NCI-H2196 treated with DMSO at 0.1 percent for 48 hours (cell line): ENCODE measurements around the gene TRIP13.
A peak's percentile ranks its signal among the peaks of the same experiment; 100 is the strongest.

Experiments used
- DNase-seq: peaks from one replicate; lab custom pipeline; 2025; ENCODE audit not compliant: unreplicated experiment; lab: John Stamatoyannopoulos, UW

Gene TRIP13

DNA sequence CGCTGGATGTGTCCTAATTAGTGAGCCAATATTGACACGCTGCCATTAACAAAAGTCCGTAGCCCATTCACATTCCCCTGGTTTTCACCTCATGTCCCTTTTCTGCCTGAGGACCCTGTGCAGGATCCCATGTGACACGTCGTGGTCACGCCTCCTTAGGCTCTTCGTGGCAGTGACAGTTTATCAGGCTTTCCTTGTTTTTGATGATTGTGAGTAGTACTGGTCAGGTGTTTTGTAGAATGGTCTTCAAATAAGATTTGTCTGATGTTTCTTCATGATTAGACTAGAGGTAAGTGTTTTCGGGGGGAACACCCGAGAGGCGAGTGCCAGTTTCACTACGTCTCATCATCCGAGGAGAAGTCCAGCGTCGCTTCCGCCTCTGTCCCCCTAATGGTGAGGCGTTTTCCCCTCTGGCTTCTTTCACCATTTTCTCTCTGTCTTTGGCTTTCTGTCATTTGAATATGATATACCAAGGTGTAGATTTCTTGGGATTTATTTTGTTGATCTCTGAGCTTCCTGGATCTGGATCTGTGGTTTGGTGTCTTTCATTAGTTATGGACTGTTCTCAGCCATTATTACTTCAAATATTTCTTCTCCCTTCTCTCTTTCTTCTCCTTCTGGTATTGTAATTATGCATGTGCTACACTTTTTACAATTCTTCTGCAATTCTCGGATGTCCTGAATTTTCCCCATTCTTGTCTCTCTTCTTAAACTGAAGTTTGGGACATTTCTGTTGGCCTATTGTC lies 57.3 kb downstream of the TRIP13 start:
- no peak for DNase-seq

DNA sequence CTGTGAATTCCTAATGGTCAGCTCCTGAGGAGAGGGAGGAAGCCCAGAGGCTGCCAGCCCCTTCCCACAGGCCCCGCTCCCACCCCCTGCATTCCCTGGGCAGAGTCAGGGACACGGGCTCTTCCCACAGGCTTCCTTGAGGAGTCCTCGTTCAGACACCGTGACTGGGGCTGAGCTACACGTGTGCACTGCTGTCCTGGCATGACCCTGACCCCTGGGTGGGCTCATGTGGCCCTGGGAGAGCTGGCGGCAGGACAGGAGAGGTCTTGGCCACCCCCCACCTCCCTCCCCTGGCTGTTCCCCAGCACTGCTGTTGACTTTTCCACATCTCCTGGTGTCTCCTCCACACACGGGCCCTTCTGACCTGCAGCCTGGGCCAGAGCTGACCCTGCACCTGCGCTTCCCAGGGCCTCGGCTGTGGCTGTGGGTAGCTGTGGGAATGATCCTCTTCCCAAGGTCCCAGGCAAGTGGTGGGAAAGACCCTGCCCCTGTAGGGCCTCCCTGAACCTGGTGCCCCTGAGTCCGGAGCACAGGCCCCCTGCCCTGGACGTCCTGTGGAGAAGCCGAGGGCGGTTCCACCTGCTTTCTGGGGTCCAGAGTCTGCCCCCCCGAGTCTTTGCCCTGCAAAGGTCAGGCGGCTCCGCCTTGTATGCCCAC lies 59.4 kb downstream of the TRIP13 start:
- DNase-seq = no peak

DNA sequence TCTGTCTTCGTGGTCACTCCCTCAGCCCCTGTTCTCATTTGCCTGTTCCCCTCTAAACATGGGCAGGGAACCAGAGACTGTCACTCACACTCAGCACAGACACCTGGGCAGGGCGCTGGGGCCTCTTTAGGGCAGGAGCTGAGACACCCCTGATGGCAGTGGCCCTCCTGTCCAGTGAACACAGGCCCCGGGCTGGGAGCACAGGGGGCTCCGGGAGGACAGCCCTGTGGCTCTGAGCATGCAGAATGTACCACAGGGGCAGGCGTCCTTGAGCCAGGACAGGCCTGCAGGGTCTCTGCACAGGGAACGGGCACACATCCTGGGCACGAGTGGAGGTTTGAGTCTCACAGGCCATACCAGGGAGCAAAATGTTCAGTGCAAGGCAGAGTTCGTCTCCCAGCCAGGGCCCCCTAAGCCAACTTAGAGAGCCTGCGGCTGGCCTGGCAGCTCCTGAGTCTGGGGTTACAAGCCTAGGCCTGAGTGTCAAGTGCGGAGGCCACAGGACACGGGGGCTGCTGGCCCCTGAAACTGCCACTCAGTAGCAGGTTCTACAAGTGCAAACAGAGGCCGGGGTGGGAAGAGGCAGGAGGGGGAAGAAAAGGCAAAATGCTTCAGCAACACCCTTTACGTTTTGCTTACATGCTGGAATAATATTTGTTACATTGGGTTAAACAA lies 60.0 kb downstream of the TRIP13 start:
- DNase-seq = no peak

DNA sequence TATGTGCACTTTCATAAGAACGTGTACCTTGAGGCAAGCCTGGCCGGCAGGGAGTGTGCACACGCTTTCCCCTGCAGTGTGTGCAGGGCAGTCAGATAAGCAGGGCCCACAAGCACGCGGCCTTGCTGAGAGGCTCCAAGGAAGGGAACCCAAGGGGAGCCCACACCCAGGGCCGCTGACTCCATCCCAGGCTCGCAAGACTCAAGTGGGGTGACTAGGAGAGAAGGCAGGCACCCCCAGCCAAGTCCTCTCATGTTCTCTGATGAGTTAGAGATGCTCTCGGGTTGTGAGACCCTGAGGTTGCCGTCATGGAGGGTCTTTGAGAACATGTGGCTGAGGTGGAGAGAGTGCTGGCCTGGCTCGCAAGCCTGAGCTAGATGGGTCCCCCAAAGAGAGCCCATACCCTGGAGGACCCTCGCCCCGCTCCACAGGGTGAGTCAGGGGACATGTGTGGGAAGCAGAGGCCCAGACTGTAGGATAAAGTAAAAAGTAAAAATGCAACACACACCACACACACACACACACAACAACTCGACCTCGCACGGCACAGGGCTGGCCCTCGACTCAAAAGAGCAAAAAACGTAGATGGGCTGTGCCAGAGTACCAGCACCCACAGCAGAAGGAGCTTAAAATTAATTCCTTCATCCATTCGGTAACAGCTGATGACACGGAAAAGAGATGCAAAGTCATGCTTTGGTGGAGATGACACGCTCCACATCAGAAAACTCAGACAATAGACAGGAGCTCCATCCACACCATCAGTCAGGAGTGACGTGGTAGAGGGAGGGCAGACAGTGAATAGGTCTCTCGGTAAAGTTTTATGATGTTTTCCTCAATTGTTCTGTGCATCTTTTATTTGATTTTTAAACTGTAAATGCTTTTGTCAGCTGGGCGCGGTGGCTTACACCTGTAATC lies 61.1 kb downstream of the TRIP13 start:
- no peak for DNase-seq

DNA sequence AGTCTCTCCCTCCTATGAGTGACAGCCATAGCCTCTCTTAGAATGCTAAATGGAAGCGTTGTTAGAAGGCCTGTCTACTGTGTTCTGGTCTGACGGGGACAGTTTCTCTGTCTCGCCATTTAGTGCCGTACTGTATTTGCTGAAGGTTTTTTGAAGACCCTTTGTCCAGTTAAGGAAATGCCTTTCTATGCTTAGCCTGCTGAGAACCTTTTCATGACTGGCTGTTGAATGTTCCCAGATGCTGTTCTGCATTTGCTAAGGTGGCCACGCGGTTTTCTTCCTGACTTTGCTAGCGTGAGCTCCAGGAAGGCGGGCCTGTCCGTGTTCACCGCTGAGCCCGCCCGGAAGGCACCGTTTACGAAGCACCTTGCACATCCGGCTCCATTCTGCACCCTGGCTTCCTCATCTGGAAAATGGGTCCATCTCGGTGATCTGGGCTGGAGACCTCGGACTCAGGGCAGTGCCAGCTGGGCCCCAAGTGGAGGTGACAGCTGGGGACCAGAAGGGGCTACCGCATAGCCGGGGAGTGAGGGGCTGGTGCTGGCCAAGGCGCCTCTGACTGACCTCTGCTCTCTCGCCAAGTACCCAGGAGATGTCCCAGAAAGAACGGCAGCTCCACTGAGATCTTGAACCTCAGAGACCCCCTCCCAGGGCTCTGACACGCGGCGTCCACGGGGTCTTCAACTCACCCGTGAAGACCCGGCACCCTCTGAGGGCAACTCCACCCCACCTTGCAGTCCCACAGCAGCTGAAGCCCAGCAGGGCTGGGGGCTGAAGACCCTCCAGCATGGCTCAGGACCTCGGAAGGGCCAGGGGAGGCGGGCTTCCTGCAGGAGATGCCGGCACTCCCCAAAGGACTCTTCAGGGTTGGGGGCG lies 63.4 kb downstream of the TRIP13 start:
- no peak for DNase-seq

DNA sequence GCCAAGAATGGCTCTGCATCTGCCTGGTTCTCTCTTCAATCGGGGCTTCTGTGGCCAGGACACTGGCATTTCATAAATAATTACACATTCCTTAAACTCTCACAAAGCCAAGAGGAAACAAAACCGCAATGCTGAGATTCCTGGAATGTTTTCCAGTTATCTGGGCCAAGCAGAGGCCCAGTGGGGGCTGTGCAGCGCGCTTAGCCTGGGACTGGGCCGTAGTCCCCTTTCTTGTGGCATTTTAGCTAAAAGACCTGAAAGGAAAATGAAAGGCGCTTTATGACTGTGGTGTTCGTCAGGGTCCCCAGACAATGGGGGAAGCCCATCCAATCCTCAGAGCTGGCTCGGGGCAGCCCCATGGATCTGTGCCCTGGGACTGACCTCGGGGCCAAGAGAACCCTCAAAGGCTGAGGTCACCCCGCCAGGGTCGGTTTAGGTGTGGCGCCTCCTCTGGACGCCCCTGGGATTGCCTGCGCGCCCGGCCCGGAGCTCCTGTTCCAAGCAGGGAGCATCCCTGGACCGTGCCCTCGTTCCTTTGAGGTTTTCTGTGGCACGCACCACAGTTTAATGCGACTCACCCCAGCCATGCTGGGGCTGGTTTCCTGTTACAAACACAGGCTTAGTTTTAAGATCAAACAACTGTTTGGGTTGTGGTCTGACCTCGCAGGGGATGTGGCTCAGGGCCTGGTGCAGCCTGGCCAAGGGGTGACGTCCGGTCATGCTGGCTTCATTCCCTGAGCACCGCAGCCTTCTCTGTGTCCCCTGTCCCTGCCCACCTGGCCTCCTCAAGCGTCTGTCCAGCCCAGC lies 64.5 kb downstream of the TRIP13 start:
- DNase-seq = no peak

DNA sequence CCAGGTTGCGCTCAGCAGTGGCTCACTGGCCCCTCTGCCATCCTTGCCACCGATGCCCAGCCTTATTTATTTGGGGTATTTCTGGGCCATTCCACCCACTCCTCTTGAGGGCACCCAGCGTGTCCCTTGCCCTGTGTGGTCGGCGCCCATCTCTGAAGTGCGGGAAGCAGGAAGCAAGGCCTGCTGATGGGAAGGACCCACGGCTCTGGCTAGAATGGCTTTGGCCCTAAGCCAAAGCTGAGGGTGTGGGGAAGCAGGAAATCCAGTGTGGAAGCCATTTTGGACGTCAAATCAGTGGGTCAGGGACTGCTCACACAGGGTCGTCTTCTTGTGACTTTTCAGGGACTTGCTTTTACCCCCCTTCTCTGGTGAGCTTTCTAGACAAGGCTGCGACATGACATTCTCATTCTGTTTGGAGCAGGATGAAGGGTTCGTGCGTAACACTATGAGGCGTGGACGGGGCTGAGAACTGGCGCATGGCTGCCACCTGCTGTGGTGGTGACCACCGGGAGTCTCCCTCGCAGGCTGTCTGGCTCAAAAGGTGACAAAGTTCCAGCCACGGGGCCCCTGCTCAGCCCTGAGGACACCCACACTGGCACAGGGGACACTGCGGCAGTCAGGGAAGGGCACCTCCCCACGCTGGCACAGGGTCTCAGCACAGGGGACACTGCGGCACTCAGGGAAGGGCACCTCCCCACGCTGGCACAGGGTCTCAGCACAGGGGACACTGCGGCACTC lies 65.2 kb downstream of the TRIP13 start:
- DNase-seq = no peak

DNA sequence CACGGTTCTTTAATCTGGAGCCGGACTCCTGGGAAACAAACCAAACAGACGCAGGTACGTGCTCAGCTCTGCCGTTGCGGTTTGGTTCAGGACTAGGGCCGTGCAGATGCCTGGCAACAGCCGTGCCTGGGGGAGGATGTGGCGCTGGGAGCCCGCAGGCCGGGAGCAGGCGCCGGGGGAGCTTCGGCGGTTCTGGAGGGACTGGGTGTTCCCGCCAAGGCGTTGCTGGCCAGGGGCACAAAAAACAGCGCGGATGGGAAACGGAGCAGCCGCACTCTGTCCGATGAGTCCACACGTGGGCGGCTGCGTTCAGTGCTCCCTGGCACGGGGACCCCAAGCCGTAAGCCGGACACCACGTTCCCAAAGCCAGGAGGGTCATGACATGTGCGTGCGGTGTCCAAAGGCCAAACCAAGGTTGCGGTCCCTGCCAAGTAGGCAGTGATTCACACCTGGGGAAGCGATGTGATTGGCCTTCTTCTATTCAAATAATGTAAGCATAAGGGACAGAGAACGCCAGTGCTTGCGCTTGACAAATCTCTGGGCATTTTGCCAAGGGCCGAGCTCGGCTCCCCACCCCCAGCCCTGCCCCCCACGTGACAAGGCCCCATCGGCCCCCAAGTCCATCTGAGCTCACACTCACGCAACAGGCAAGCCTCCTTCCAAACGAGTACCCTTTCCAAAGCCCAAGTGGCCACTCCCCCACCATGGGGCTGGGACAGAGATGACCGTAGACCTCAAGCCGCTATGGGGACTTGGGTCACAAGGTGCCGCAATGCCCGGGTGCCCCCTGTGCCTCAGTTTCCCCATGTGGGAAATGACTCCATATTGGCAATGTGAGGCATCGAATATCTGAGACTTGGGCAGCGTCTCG lies 66.3 kb downstream of the TRIP13 start:
- DNase-seq = peak; percentile 38

DNA sequence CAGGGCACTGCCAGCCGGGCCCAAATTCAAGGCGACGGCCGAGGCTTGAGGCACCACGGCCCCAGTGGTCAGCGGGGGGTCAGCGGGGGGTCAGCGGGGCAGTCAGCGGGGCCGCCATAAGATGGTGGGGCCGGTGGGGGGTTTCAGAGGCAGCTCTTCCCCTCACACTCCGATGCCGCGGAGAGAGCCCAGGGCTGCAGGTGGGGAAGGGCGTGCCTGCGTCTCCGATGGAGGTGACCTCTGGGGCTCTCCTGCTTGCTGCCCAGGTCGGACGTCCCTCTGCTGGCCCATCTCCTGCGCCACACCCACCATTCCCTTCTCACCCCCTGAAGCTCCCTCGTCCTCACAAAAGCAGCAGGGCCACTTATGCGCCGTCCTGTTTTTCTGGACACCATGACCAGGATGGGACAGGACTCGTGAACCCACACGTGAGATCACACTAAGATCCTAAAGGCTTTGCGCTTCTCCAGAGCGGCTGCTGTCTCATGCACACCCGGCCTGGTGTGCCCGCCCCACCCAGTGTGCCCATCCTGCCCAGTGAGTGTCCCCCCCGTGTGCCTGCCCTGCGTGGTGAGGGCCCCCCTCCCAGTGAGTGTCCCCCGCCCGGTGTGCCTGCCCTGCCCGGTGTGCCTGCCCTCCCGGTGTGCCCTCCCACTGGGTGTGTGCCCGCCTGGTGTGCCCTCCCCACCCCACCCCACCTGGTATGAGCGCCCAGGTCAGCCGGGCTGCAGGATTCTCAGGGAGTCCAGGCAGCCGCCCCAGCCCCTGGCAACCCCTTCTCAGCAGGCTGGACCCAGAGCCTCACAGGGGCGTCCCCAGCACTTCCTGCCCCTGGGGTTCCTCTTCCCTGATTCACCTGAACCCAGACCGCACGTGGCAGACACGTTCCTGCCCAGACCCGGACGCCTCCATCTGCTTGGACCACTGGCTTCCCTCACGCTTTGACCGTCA lies 67.2 kb downstream of the TRIP13 start:
- no peak for DNase-seq

DNA sequence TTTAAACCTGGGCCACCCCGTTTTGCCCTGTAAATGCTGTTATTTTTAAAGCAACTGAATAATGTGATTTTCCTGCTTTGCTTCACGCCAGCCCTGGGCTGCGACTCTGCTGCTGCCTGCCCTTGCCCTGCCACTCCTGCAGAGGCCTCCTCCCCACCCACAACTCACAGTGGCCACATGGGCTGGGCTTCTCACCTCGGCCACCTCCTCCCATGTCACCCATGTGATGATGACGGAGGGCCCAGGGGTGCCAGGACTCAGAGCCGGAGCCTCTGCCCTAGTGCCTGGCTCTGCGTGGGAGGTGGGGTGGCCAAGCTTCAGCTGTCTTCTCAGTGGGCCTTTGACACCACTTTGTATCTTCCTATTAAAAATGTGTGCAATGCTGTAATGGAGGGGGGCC lies 67.9 kb downstream of the TRIP13 start:
- no peak for DNase-seq

DNA sequence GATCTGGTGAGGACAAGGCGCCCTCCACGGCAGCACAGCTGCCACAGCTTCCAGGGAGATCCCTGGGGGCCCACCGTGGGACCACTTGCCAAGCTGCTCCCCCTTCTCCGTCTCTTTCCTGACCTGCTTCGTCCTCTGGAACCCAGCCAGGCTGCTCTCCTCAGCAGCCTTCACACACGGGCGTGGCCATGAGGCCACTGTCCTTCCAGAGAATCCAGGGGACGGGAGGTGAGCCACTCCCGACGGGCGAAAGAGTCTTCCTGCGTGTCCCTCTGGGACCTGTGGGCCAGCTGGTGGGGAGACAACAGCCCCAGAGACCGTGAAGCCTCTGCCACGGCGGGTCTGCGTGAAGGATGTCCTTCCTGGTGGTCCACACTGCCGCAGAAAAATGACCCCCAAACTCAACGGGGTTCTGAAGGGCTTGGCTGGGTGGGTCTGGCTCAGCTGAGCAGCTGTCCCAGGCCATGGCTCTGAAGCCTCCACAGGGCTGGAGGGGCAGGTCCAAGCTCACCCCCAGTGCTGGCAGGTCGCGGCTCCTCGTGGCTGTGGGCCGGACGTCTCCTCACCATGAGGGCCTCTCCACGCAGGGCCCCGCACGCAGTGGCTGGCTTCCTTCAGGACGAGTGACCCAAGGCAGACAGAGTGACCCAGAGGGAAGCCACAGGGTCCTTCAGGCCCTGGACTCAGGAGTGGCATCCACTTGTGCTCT lies 68.5 kb downstream of the TRIP13 start:
- DNase-seq = no peak

DNA sequence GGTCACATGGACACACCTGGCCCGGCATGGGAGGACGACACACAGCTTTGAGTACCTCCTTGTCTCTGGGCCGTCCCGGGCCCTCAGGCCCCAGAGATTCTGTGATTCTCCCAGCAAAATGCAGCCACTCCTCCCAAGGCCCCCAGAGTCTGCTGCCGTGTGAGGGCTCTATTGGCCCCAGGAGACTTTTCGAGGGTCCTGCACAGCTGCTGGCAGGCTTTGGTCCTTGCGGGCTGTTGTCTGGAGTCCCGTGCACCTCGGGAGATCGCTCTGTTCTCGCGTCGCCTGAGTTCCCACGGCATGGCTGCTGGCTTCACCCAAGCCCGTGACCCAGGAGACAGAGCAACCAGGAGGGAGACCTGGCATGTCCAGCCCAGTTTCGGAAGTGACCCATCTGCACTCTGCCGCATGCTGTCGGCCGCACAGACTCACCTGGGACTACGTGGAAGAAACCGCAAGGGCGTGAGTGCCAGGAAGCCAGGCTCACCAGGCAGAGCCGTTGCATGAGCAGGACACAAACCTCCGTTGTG lies 69.1 kb downstream of the TRIP13 start:
- no peak for DNase-seq

DNA sequence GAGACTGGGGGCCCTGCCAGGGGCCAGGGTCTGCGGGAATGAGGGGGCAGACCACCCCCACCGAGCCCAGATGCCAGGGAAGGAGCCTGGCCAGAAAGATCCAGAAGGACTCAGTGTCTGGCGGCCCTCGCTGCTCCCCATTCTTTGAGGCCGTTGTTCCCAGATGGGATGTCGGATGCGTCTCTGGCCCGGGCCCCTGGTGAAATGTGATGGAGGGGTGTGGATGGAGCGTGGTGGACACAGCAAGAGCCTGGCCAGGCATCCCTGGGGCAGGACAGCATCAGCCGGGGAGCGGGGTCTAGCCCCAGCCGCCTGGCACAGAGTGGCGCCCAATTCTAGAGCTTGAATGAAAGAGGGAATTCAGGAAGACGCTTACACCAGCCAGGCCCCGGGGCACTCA lies 69.7 kb downstream of the TRIP13 start:
- no peak for DNase-seq

DNA sequence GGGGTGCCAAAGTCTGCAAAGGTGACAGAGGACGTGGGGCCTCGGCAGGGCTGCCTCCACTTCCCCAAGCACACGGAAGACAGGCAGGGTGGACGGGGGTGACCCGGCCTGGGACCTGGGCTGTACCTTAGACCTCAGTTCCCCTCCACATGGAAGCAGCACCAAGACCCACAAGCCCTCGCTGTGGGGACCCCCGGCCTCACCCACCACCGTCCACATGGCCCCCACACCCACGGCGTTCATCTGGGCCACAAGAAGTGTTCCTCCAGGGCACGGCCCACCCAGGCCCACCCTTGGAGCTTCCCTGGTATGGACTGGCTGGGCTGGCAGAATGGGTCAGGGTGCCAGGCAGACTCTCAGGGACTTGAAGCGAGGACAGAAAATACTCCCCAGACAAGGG lies 70.1 kb downstream of the TRIP13 start:
- no peak for DNase-seq

DNA sequence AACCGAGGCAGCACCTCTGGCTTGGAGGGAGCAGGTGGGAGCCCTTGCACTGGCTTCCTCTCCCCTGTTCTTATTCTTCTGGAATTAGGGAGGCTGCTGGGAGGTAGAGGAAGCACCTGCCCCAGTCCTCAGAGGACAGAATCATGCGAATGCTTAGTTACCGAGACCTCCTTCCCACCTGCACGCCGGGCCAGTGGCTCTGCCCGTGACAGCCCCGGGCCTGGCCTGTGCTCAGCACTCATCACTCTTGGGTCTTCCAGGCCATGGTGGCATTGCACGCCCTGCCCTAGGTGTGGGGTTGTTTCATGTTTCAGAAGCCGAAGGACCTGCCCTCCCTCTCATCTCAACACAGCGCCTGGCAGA lies 70.6 kb downstream of the TRIP13 start:
- no peak for DNase-seq
